ENCODE measurements around the gene GSAP. TPM values are rescaled to one million over a fixed set of nuclear protein-coding genes. Genes with fewer than 3 reads are reported as not detected.
"Not testable (repeated sequence)": the region's sequence is repeated elsewhere in the genome, so short reads cannot be mapped to it uniquely, and the experiment has no call there.

Gene GSAP
- total and polyA plus RNA-seq, 2 donors (not counting 1 experiment from before 2014, with no cell fraction given) = 140 to 207 TPM

DNA sequence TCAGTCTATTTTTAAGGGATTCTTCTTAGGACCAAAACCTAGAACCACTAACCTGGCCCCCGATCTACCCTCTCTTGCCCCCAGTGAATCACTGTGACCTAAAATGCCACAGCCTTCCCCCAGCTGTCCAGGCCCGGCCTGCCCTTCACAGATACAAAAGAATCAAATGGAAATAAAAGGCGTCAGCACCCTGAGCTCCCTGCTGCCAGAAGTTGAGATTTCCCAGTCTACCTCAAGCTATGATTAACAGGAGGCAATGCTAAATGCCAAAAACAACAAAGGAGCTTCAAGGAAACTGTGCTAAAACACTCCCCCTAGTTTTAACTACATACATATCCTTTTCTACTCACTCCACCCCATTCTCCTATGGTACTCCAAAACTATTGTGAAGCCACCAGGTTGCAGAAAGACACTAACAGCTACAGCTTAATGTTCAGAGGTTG, 67.8 kb downstream of the GSAP start:
- no peak overlapping the region for H2AFZ ChIP-seq (ENCODE audit: insufficient read depth, low read depth, low read length, poor library complexity, severe bottlenecking)
- no peaks in the 10 kb centered on the region for H3K9me3 Mint-ChIP-seq (ENCODE audit: insufficient read depth)
- no peak overlapping the region for H3K4me2 ChIP-seq (replicated peaks; ENCODE audit: low read depth, low read length, poor library complexity, severe bottlenecking)
- H3K36me3 ChIP-seq (replicated peaks in 1 of 2; ENCODE audit: control extremely low read depth in 1 of 2, control insufficient read depth in 1 of 2, extremely low read depth in 1 of 2, insufficient read depth in 2 of 2, low read length in 1 of 2) = peaks cover 4 to 26% of the 10 kb centered on the region in 2 experiments
- H3K4me3 ChIP-seq (ENCODE audit: control extremely low read depth in 1 of 5, extremely low read depth in 1 of 5, insufficient read depth in 1 of 5, low read depth in 2 of 5, low read length in 4 of 5) = no peak overlapping the region
- H3K4me1 Mint-ChIP-seq = peaks cover 24% of the 10 kb centered on the region
- H3K9ac ChIP-seq (ENCODE audit: low read length) = no peak overlapping the region
- H3K27ac Mint-ChIP-seq = no peak overlapping the region
- POLR2A ChIA-PET = no interaction called here
- 100% methylated on average over 2 of the region's 3 CpGs for WGBS (ENCODE audit: insufficient coverage)
- H3K9me3 ChIP-seq (ENCODE audit: control extremely low read depth in 1 of 3, control insufficient read depth in 2 of 3, insufficient read depth in 1 of 3, low read length in 2 of 3) = no peaks in the 10 kb centered on the region
- H3K27me3 Mint-ChIP-seq = no peaks in the 10 kb centered on the region
- no peaks in the 10 kb centered on the region for H4K20me1 ChIP-seq (ENCODE audit: control insufficient read depth, insufficient read depth, low read length, poor library complexity, severe bottlenecking)
- no peak overlapping the region for H3K4me3 Mint-ChIP-seq
- no peak for ATAC-seq (ENCODE audit: low read depth)
- no peak for DNase-seq
- H3K27me3 ChIP-seq (replicated peaks in 1 of 4; ENCODE audit: control extremely low read depth in 1 of 4, control insufficient read depth in 3 of 4, insufficient read depth in 4 of 4, low read length in 3 of 4) = no peaks in the 10 kb centered on the region
- peaks cover 19 to 23% of the 10 kb centered on the region in 2 donors for H3K4me1 ChIP-seq (ENCODE audit: control insufficient read depth in 2 of 2, insufficient read depth in 2 of 2, low read length in 2 of 2)
- CTCF ChIA-PET = interaction anchor here (1.4 kb wide), 1 partner anchor 16 kb away, joined by 9 read pairs; no protein-coding TSS in a partner anchor
- no peak for TF ChIP-seq EZH2 (IDR thresholded peaks at IDR 0.05; ENCODE audit: borderline replicate concordance, insufficient read depth, low read depth, low read length, poor library complexity, severe bottlenecking)
- TF ChIP-seq, protein P1, sequence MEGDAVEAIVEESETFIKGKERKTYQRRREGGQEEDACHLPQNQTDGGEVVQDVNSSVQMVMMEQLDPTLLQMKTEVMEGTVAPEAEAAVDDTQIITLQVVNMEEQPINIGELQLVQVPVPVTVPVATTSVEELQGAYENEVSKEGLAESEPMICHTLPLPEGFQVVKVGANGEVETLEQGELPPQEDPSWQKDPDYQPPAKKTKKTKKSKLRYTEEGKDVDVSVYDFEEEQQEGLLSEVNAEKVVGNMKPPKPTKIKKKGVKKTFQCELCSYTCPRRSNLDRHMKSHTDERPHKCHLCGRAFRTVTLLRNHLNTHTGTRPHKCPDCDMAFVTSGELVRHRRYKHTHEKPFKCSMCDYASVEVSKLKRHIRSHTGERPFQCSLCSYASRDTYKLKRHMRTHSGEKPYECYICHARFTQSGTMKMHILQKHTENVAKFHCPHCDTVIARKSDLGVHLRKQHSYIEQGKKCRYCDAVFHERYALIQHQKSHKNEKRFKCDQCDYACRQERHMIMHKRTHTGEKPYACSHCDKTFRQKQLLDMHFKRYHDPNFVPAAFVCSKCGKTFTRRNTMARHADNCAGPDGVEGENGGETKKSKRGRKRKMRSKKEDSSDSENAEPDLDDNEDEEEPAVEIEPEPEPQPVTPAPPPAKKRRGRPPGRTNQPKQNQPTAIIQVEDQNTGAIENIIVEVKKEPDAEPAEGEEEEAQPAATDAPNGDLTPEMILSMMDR (IDR thresholded peaks at IDR 0.05) = no peak
- intact Hi-C loops (cut with micrococcal nuclease) = no loop called here
- no peak overlapping the region for H3K27ac ChIP-seq (ENCODE audit: low read length in 2 of 2)
- peaks cover 3% of the 10 kb centered on the region for H3K79me2 ChIP-seq (ENCODE audit: control insufficient read depth, insufficient read depth, low read length)

DNA sequence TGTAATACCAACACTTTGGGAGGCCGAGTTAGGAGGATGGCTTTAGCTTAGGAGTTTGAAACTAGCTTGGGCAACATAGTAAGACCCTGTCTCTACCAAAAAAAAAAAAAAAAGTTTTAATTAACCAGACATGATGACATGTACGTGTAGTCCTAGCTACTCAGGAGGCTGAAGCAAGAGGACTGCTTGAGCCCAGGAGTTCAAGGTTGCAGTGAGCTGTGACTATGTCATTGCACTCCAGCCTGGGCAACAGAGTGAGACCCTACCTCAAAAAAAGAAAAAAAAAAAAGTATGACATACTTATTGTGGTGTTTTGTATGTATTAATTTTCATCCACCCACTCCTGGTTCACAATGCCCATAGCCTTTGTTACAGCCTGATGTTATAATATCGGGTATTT, 69.7 kb downstream of the GSAP start:
- Histone ChIP-seq H3K36me3 (replicated peaks in 1 of 2; ENCODE audit: control extremely low read depth in 1 of 2, control insufficient read depth in 1 of 2, extremely low read depth in 1 of 2, insufficient read depth in 2 of 2, low read length in 1 of 2) (peaks cover 4 to 13% of the 10 kb centered on the region in 2 experiments), H3K27me3 (replicated peaks in 1 of 4; ENCODE audit: control extremely low read depth in 1 of 4, control insufficient read depth in 3 of 4, insufficient read depth in 4 of 4, low read length in 3 of 4) (no peaks in the 10 kb centered on the region), H3K9me3 (ENCODE audit: control extremely low read depth in 1 of 3, control insufficient read depth in 2 of 3, insufficient read depth in 1 of 3, low read length in 2 of 3) (no peaks in the 10 kb centered on the region), H2AFZ (ENCODE audit: insufficient read depth, low read depth, low read length, poor library complexity, severe bottlenecking) (no peak overlapping the region), H3K4me2 (replicated peaks; ENCODE audit: low read depth, low read length, poor library complexity, severe bottlenecking) (no peak overlapping the region), H3K9ac (ENCODE audit: low read length) (no peak overlapping the region), H3K4me3 (ENCODE audit: control extremely low read depth in 1 of 5, extremely low read depth in 1 of 5, insufficient read depth in 1 of 5, low read depth in 2 of 5, low read length in 4 of 5) (no peak overlapping the region), H3K79me2 (ENCODE audit: control insufficient read depth, insufficient read depth, low read length) (peaks cover 3% of the 10 kb centered on the region), H3K4me1 (ENCODE audit: control insufficient read depth in 2 of 2, insufficient read depth in 2 of 2, low read length in 2 of 2) (peaks cover 9 to 10% of the 10 kb centered on the region in 2 donors), H3K27ac (ENCODE audit: low read length in 2 of 2) (no peak overlapping the region), H4K20me1 (ENCODE audit: control insufficient read depth, insufficient read depth, low read length, poor library complexity, severe bottlenecking) (no peaks in the 10 kb centered on the region)
- DNase-seq (no peak), ATAC-seq (ENCODE audit: low read depth) (no peak)
- CTCF ChIA-PET = no interaction called here
- Mint-ChIP-seq H3K4me1 (peaks cover 6% of the 10 kb centered on the region), H3K27ac (no peak overlapping the region), H3K9me3 (ENCODE audit: insufficient read depth) (no peaks in the 10 kb centered on the region), H3K27me3 (no peaks in the 10 kb centered on the region), H3K4me3 (no peak overlapping the region)
- intact Hi-C loops (cut with micrococcal nuclease) = no loop called here
- POLR2A ChIA-PET = no interaction called here
- 90% methylated on average over 2 of the region's 3 CpGs for WGBS (ENCODE audit: insufficient coverage)
- TF ChIP-seq EZH2 (IDR thresholded peaks at IDR 0.05; ENCODE audit: borderline replicate concordance, insufficient read depth, low read depth, low read length, poor library complexity, severe bottlenecking) = no peak
- TF ChIP-seq, protein P1 (IDR thresholded peaks at IDR 0.05) = no peak

DNA sequence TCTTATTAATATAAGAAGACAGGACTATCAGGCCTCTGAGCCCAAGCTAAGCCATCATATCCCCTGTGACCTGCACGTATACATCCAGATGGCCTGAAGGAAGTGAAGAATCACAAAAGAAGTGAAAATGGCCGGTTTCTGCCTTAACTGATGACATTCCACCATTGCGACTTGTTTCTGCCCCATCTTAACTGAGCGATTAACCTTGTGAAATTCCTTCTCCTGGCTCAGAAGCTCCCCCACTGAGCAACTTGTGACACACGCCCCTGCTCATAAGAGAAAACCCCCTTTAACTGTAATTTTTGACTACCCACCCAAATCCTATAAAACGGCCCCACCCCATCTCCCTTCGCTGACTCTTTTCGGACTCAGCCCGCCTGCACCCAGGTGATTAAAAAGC, 70.7 kb downstream of the GSAP start:
- H3K9me3 ChIP-seq (ENCODE audit: control extremely low read depth in 1 of 3, control insufficient read depth in 2 of 3, insufficient read depth in 1 of 3, low read length in 2 of 3); H3K9me3 Mint-ChIP-seq (ENCODE audit: insufficient read depth); H3K27ac Mint-ChIP-seq; H2AFZ ChIP-seq (ENCODE audit: insufficient read depth, low read depth, low read length, poor library complexity, severe bottlenecking); H3K27me3 ChIP-seq (replicated peaks in 1 of 4; ENCODE audit: control extremely low read depth in 1 of 4, control insufficient read depth in 3 of 4, insufficient read depth in 4 of 4, low read length in 3 of 4); DNase-seq; H3K4me3 ChIP-seq (ENCODE audit: control extremely low read depth in 1 of 5, extremely low read depth in 1 of 5, insufficient read depth in 1 of 5, low read depth in 2 of 5, low read length in 4 of 5); ATAC-seq (ENCODE audit: low read depth); H3K9ac ChIP-seq (ENCODE audit: low read length); H3K27ac ChIP-seq (ENCODE audit: low read length in 2 of 2); H3K4me1 Mint-ChIP-seq; POLR2A ChIA-PET; intact Hi-C loops (cut with micrococcal nuclease); H4K20me1 ChIP-seq (ENCODE audit: control insufficient read depth, insufficient read depth, low read length, poor library complexity, severe bottlenecking); H3K27me3 Mint-ChIP-seq; CTCF ChIA-PET; H3K79me2 ChIP-seq (ENCODE audit: control insufficient read depth, insufficient read depth, low read length); H3K4me2 ChIP-seq (replicated peaks; ENCODE audit: low read depth, low read length, poor library complexity, severe bottlenecking); H3K4me3 Mint-ChIP-seq; H3K4me1 ChIP-seq (ENCODE audit: control insufficient read depth in 2 of 2, insufficient read depth in 2 of 2, low read length in 2 of 2): not testable (repeated sequence)
- WGBS (ENCODE audit: insufficient coverage) = 93% methylated on average over 8 of the region's 9 CpGs
- H3K36me3 ChIP-seq (replicated peaks in 1 of 2; ENCODE audit: control extremely low read depth in 1 of 2, control insufficient read depth in 1 of 2, extremely low read depth in 1 of 2, insufficient read depth in 2 of 2, low read length in 1 of 2) = peaks cover 4 to 13% of the 10 kb centered on the region in 2 experiments

Data from B cell (primary cell).